Central memory CD8-positive, alpha-beta T cell (primary cell): Measurements from ENCODE around the gene PSTK.
A peak's percentile ranks its signal among the peaks of the same experiment; 100 is the strongest.

Source experiments
- ATAC-seq: fragments of 150-1000 bp; cut with Tn5 transposase; replicated peaks from 2 replicates; pipeline ENCODE4 v1.10.0; 2022; ENCODE audit warnings: mild to moderate bottlenecking, moderate FRiP score, moderate number of reproducible peaks; ENCODE audit not compliant: poor library complexity, severe bottlenecking; ENCODE audit errors: extremely low read depth
- DNase-seq, 2 donors: peaks; one replicate each; pipeline ENCODE4 v3.0.0; 2021; ENCODE audit warnings: low spot score in 2 of 2
- H3K27ac Mint-ChIP-seq: one replicate; pipeline ENCODE4 v1.8.0; 2022; ENCODE audit warnings: low read depth, mild to moderate bottlenecking, moderate library complexity, mixed read lengths
- H3K27me3 Mint-ChIP-seq: one replicate; pipeline ENCODE4 v1.8.0; 2022; ENCODE audit warnings: mixed read lengths
- H3K36me3 Mint-ChIP-seq: one replicate; pipeline ENCODE4 v1.8.0; 2022; ENCODE audit warnings: mild to moderate bottlenecking, moderate library complexity, mixed read lengths; ENCODE audit not compliant: insufficient read depth
- H3K4me1 Mint-ChIP-seq: one replicate; pipeline ENCODE4 v1.8.0; 2022; ENCODE audit warnings: mixed read lengths
- H3K4me3 Mint-ChIP-seq: one replicate; pipeline ENCODE4 v1.8.0; 2022; ENCODE audit warnings: mild to moderate bottlenecking, moderate library complexity, mixed read lengths
- H3K9me3 Mint-ChIP-seq: one replicate; pipeline ENCODE4 v1.8.0; 2022; ENCODE audit warnings: mixed read lengths

Gene PSTK

GRCh38 chr10:122968698-122969097 is 11.5 kb upstream of the PSTK start:
- Mint-ChIP-seq H3K4me3 (no peak overlapping the region), H3K36me3 (no peaks in the 10 kb centered on the region), H3K9me3 (peaks cover 23% of the 10 kb centered on the region), H3K4me1 (no peaks in the 10 kb centered on the region), H3K27me3 (peaks cover 48% of the 10 kb centered on the region), H3K27ac (no peak overlapping the region)
- ATAC-seq (no peak), DNase-seq (no peak)

- Mint-ChIP-seq H3K4me1 (no peaks in the 10 kb centered on the region), H3K27me3 (peaks cover 15% of the 10 kb centered on the region), H3K27ac (no peak overlapping the region), H3K36me3 (peaks cover 3% of the 10 kb centered on the region), H3K4me3 (no peak overlapping the region), H3K9me3 (no peaks in the 10 kb centered on the region)
- DNase-seq (no peak), ATAC-seq (no peak)
Measured at GRCh38 chr10:122974023-122974422, 6.2 kb upstream of the PSTK start.

GRCh38 chr10:122974543-122975064 is 5.6 kb upstream of the PSTK start:
- no peak for ATAC-seq
- no peaks in the 10 kb centered on the region for H3K4me1 Mint-ChIP-seq

GRCh38 chr10:122981066-122981464 is 864 bp downstream of the PSTK start:
- H3K9me3 Mint-ChIP-seq = no peaks in the 10 kb centered on the region
- no peaks in the 10 kb centered on the region for H3K27me3 Mint-ChIP-seq
- H3K36me3 Mint-ChIP-seq = peaks cover 21% of the 10 kb centered on the region
- DNase-seq (no peak), ATAC-seq (no peak)
- peak overlapping the region; percentile 91 for H3K4me3 Mint-ChIP-seq
- peak overlapping the region; percentile 96 for H3K27ac Mint-ChIP-seq
- H3K4me1 Mint-ChIP-seq = peaks cover 27% of the 10 kb centered on the region

More at GRCh38 chr10:122974543-122975064, 5.6 kb upstream of the PSTK start:
- H3K4me3 Mint-ChIP-seq = no peak overlapping the region
- peaks cover 15% of the 10 kb centered on the region for H3K27me3 Mint-ChIP-seq
- H3K27ac Mint-ChIP-seq = no peak overlapping the region
- DNase-seq = no peak
- H3K9me3 Mint-ChIP-seq = no peaks in the 10 kb centered on the region
- peaks cover 4% of the 10 kb centered on the region for H3K36me3 Mint-ChIP-seq

- DNase-seq (no peak), ATAC-seq (no peak)
- Mint-ChIP-seq H3K27me3 (no peaks in the 10 kb centered on the region), H3K4me3 (no peak overlapping the region), H3K36me3 (peaks cover 22% of the 10 kb centered on the region), H3K4me1 (peaks cover 27% of the 10 kb centered on the region), H3K27ac (no peak overlapping the region), H3K9me3 (no peaks in the 10 kb centered on the region)
Measured at GRCh38 chr10:122983898-122984297, 3.7 kb downstream of the PSTK start.

- H3K4me3 Mint-ChIP-seq = no peak overlapping the region
- no peak for ATAC-seq
- peaks cover 26% of the 10 kb centered on the region for H3K4me1 Mint-ChIP-seq
Measured at GRCh38 chr10:122984708-122985107, 4.5 kb downstream of the PSTK start.

GRCh38 chr10:122986335-122986734 is 6.1 kb downstream of the PSTK start:
- no peaks in the 10 kb centered on the region for H3K27me3 Mint-ChIP-seq
- no peaks in the 10 kb centered on the region for H3K9me3 Mint-ChIP-seq
- H3K4me3 Mint-ChIP-seq = no peak overlapping the region
- DNase-seq (no peak), ATAC-seq (no peak)
- no peak overlapping the region for H3K27ac Mint-ChIP-seq
- peaks cover 10% of the 10 kb centered on the region for H3K4me1 Mint-ChIP-seq
- H3K36me3 Mint-ChIP-seq = peaks cover 12% of the 10 kb centered on the region

More at GRCh38 chr10:122984708-122985107, 4.5 kb downstream of the PSTK start:
- no peaks in the 10 kb centered on the region for H3K9me3 Mint-ChIP-seq
- no peak for DNase-seq
- H3K36me3 Mint-ChIP-seq = peaks cover 20% of the 10 kb centered on the region
- H3K27ac Mint-ChIP-seq = no peak overlapping the region
- no peaks in the 10 kb centered on the region for H3K27me3 Mint-ChIP-seq

GRCh38 chr10:122988501-122988900 is 8.3 kb downstream of the PSTK start:
- no peak for ATAC-seq
- Mint-ChIP-seq H3K27me3 (no peaks in the 10 kb centered on the region), H3K4me1 (no peaks in the 10 kb centered on the region), H3K9me3 (no peaks in the 10 kb centered on the region), H3K27ac (no peak overlapping the region), H3K36me3 (peaks cover 15% of the 10 kb centered on the region), H3K4me3 (no peak overlapping the region)
- DNase-seq = no peak

- DNase-seq = no peak
- ATAC-seq = no peak
- Mint-ChIP-seq H3K4me1 (no peaks in the 10 kb centered on the region), H3K27me3 (no peaks in the 10 kb centered on the region), H3K9me3 (no peaks in the 10 kb centered on the region), H3K4me3 (no peak overlapping the region), H3K27ac (no peak overlapping the region), H3K36me3 (peaks cover 30% of the 10 kb centered on the region)
Measured at GRCh38 chr10:122990278-122990677, 10.1 kb downstream of the PSTK start.

- Mint-ChIP-seq H3K4me3 (no peak overlapping the region), H3K36me3 (peaks cover 39% of the 10 kb centered on the region), H3K27me3 (no peaks in the 10 kb centered on the region), H3K9me3 (no peaks in the 10 kb centered on the region), H3K27ac (no peak overlapping the region), H3K4me1 (no peaks in the 10 kb centered on the region)
- ATAC-seq (no peak), DNase-seq (no peak)
Measured at GRCh38 chr10:122992031-122992585, 11.9 kb downstream of the PSTK start.

- Mint-ChIP-seq H3K9me3 (no peaks in the 10 kb centered on the region), H3K36me3 (peaks cover 49% of the 10 kb centered on the region), H3K4me3 (no peak overlapping the region), H3K27ac (no peak overlapping the region), H3K27me3 (no peaks in the 10 kb centered on the region), H3K4me1 (peaks cover 10% of the 10 kb centered on the region)
- no peak for DNase-seq
- no peak for ATAC-seq
Measured at GRCh38 chr10:122993797-122994336, 13.7 kb downstream of the PSTK start.

GRCh38 chr10:122995936-122996335 is 15.7 kb downstream of the PSTK start:
- Mint-ChIP-seq H3K36me3 (peaks cover 47% of the 10 kb centered on the region), H3K4me3 (no peak overlapping the region), H3K27me3 (no peaks in the 10 kb centered on the region), H3K9me3 (no peaks in the 10 kb centered on the region), H3K27ac (no peak overlapping the region), H3K4me1 (peaks cover 28% of the 10 kb centered on the region)
- ATAC-seq (no peak), DNase-seq (no peak)

GRCh38 chr10:122997864-122998263 is 17.7 kb downstream of the PSTK start:
- peaks cover 39% of the 10 kb centered on the region for H3K4me1 Mint-ChIP-seq

More at GRCh38 chr10:122997864-122998263, 17.7 kb downstream of the PSTK start:
- Mint-ChIP-seq H3K4me3 (no peak overlapping the region), H3K27ac (no peak overlapping the region), H3K36me3 (peaks cover 46% of the 10 kb centered on the region), H3K9me3 (no peaks in the 10 kb centered on the region), H3K27me3 (no peaks in the 10 kb centered on the region)
- no peak for ATAC-seq
- DNase-seq = no peak
